NOMO-1 treated with DMSO at 0.1 percent for 48 hours (cell line): Measurements from ENCODE around the gene MFSD2B.
"Not testable (repeated sequence)": the region's sequence is repeated elsewhere in the genome, so short reads cannot be mapped to it uniquely, and the experiment has no call there.

Experiments used
- DNase-seq: peaks from one replicate; lab custom pipeline; 2025; ENCODE audit not compliant: unreplicated experiment; lab: John Stamatoyannopoulos, UW

The MFSD2B gene

GRCh38 chr2:24009680-24010476 lies at the start of gene MFSD2B:
Gene MFSD2B (plus strand): TSS chr2:24010085. CDS start chr2:24010097, 12 bp downstream.
- no peak for DNase-seq

GRCh38 chr2:23967846-23968245 lies 42.0 kb upstream of the MFSD2B start:
- no peak for DNase-seq

GRCh38 chr2:23976883-23977282 lies 33.0 kb upstream of the MFSD2B start:
- no peak for DNase-seq

- DNase-seq, result no peak
Measured at GRCh38 chr2:23988371-23988770, 21.5 kb upstream of the MFSD2B start.

GRCh38 chr2:23992931-23993330 lies 17.0 kb upstream of the MFSD2B start:
- DNase-seq, result no peak

GRCh38 chr2:23993736-23994269 lies 16.1 kb upstream of the MFSD2B start:
- DNase-seq, result no peak

GRCh38 chr2:23994567-23994966 lies 15.3 kb upstream of the MFSD2B start:
- DNase-seq, result no peak

GRCh38 chr2:24007693-24008092 lies 2.2 kb upstream of the MFSD2B start:
- no peak for DNase-seq

- DNase-seq, result no peak
Measured at GRCh38 chr2:24008672-24009366, 1.1 kb upstream of the MFSD2B start.

GRCh38 chr2:24009367-24009679 lies 562 bp upstream of the MFSD2B start:
- no peak for DNase-seq

- no peak for DNase-seq
Measured at GRCh38 chr2:24010477-24011249, 778 bp downstream of the MFSD2B start.

GRCh38 chr2:24011250-24012104 lies 1.6 kb downstream of the MFSD2B start:
- no peak for DNase-seq

- no peak for DNase-seq
Measured at GRCh38 chr2:24012521-24013188, 2.8 kb downstream of the MFSD2B start.

GRCh38 chr2:24014902-24015301 lies 5.0 kb downstream of the MFSD2B start:
- DNase-seq, result not testable (repeated sequence)

GRCh38 chr2:24015562-24016375 lies 5.9 kb downstream of the MFSD2B start:
- no peak for DNase-seq

GRCh38 chr2:24016376-24016761 lies 6.5 kb downstream of the MFSD2B start:
- no peak for DNase-seq

- DNase-seq, result no peak
Measured at GRCh38 chr2:24016853-24017703, 7.2 kb downstream of the MFSD2B start.

GRCh38 chr2:24017711-24018110 lies 7.8 kb downstream of the MFSD2B start:
- no peak for DNase-seq
